H1 (cell line): ENCODE results near the gene SPAG16. TPM values are rescaled to one million over a fixed set of nuclear protein-coding genes. Genes with fewer than 3 reads are reported as not detected.

Experiments
- BRCA1 ChIP-seq: IDR thresholded peaks from 2 replicates; pipeline ENCODE4 v1.6.1; 2012; ENCODE audit warnings: low read depth, low read length, improper control_type of control experiment
- CHD2 ChIP-seq: IDR thresholded peaks from 2 replicates; pipeline ENCODE4 v1.6.1; 2012; ENCODE audit warnings: low read length, improper control_type of control experiment
- CREB1 ChIP-seq: IDR thresholded peaks from 2 replicates; pipeline ENCODE4 v1.6.1; 2012; ENCODE audit warnings: inconsistent platforms
- KDM5A ChIP-seq: fragments of 200-600 bp; IDR thresholded peaks from 2 replicates; pipeline ENCODE4 v1.7.1; 2012; ENCODE audit warnings: mild to moderate bottlenecking, low read length, inconsistent platforms, mixed read lengths
- POLR2AphosphoS5 ChIP-seq: IDR thresholded peaks from 2 replicates; pipeline ENCODE4 v1.6.1; 2011; ENCODE audit warnings: low read depth, low read length
- SIN3A ChIP-seq, 2 experiments: IDR thresholded peaks in 1 of 2; conservative IDR thresholded peaks in 1 of 2; 2 replicates each; pipeline ENCODE4 v1.6.1; 2011 to 2012; ENCODE audit warnings: low read length in 2 of 2, improper control_type of control experiment in 1 of 2, low read depth in 1 of 2, mild to moderate bottlenecking in 1 of 2
- SRF ChIP-seq: IDR thresholded peaks from 2 replicates; pipeline ENCODE4 v1.6.1; 2011; ENCODE audit warnings: mild to moderate bottlenecking, low read depth, low read length, moderate library complexity
- SUZ12 ChIP-seq: fragments of 200-600 bp; sonication (generic); IDR thresholded peaks from 2 replicates; pipeline ENCODE4 v1.6.1; 2012; ENCODE audit warnings: mild to moderate bottlenecking, inconsistent platforms, low read length, moderate library complexity, mixed read lengths
- TCF12 ChIP-seq: IDR thresholded peaks from 2 replicates; pipeline ENCODE4 v1.6.1; 2011; ENCODE audit warnings: low read depth, mild to moderate bottlenecking, low read length
- polyA plus RNA-seq, 7 experiments: library from polyadenylated mRNA; depleted of rRNA in 3 of 7; stranded (reverse) in 5 of 7; unstranded in 2 of 7; fragments of >200 nt in 5 of 7; fragments of 200-250 nt in 2 of 7; gene quantifications; 1 replicate in 5 of 7; 2 replicates in 1 of 7; 4 replicates in 1 of 7; pipeline versions ENCODE4 v1.2.1 to v1.2.3, GENCODE V29; 2011 to 2013; ENCODE audit warnings: missing spikeins in 2 of 7, mixed read lengths in 2 of 7
- total RNA-seq: library from RNA; stranded (reverse); fragmentation: NEBNext Ultra II Directional; extraction: Animal tissue kit (Norgen Biotek cat#: 25700); gene quantifications from 2 replicates; pipeline ENCODE4 v1.2.1, GENCODE V29; 2021

Gene SPAG16
- total and polyA plus RNA-seq, 2 of the 8 experiments (the other 6 are each of a cell fraction or from before 2014, with no cell fraction given), result 6.0 to 14.9 TPM

DNA sequence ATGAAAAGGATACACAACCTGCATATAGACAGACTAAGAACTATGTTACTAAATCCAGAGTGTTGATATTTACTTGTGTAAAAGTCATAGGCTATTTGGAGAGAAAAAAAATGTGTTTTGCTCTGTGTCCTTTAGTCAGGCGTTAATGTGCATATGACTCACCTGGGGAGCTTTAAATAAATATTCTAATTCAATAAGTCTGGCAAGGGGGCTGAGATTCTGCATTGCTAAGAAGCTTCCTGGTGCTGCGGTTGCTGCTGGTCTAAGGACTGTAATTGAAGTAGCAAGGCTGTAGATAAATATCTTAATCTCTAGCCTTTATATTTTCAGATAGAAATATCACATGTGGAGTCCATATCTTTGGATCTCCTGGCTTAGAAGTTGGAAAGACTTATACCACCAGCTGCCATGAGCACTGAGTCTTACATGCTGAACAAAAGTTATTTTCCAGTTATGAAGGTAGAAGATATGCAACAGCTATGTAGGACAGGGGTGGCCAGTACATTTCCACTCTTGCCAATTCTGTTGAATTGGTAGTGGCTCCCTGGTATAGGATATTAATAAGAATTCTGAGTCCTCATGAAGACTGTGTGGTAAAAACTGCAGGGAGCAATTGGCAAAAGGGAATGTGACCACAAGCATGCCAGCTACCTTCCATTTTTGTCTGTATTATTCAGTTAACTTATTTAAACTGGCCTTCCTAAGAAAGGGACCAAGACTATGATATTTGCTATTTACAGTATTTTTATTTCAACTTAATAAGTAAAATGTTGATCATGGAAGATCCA is 4.8 kb downstream of the SPAG16 start (continued):
- no peak for TF ChIP-seq SUZ12
- no peak for TF ChIP-seq KDM5A
- no peak for TF ChIP-seq CHD2
- no peak for TF ChIP-seq SRF
- TF ChIP-seq POLR2AphosphoS5, result no peak
- TF ChIP-seq BRCA1, result no peak
- no peak for TF ChIP-seq SIN3A (conservative IDR thresholded peaks at IDR 0.05 in 1 of 2, IDR thresholded peaks at IDR 0.05 in 1 of 2; ENCODE audit: low read depth in 1 of 2, low read length in 2 of 2)
- no peak for TF ChIP-seq CREB1
- no peak for TF ChIP-seq TCF12
